ENCODE results near the gene GAREM1.
"Not testable (repeated sequence)": the region's sequence is repeated elsewhere in the genome, so short reads cannot be mapped to it uniquely, and the experiment has no call there.

Gene GAREM1

DNA sequence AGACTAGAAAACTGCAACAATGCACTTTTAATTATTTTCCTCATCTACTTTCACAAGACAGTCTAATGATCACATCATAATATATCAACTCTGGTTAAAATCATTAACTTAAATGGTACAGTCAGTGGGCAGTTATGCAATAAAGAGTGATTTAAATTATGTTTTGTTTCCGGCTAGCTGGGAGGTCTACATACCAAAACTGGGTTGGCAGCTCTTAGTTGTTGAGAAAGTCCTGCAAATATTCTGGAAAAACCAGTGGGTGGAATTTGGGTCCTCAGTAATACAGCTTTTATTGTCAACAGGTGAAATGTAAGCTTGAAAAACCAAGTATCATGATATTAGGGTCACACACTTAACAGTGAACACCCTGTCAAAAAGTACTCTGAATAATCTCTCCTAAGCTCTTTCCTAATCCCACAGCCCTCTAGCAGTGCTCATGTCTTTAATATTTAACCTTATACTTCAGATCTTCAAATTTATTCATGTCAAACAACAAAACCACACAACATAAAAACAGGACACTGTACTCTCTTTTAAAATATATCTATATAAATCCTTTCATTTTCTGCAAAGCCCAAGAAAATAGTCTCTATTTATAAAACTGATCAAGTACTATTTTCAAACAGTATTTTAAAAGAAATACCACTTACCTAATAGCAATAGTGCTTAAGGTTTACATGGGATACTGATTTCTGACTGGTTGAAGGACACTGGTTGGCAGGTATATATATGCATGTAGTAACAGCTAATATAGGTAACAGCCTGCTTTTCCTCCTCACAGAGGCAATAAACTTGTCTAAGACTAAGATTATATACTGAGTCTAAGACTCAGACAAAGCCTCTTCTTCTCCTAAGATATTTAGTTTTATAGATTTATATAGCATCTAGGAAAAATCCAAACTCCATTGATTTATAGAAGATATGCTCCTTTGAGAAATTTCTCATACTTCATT, 103.8 kb downstream of the GAREM1 start:
- DNase-seq = no peak

DNA sequence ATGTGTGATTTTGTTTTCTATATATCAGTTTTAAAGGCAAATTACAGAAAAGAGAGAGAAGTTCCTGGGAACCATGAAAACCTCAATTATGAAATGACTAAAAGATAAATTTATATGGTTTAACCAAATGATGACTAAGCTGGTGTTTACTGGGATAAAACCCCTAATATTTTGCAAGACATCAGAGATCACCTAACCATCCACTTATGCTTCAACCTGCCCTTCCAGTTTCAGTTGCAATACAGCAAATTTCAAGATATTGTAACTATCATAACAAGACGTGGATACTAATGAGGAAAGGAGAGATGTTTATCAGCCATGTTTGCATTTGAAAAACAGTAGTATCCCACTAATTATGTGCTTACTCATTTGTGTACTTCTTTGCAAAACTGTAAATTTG, 108.2 kb downstream of the GAREM1 start:
- DNase-seq = no peak

DNA sequence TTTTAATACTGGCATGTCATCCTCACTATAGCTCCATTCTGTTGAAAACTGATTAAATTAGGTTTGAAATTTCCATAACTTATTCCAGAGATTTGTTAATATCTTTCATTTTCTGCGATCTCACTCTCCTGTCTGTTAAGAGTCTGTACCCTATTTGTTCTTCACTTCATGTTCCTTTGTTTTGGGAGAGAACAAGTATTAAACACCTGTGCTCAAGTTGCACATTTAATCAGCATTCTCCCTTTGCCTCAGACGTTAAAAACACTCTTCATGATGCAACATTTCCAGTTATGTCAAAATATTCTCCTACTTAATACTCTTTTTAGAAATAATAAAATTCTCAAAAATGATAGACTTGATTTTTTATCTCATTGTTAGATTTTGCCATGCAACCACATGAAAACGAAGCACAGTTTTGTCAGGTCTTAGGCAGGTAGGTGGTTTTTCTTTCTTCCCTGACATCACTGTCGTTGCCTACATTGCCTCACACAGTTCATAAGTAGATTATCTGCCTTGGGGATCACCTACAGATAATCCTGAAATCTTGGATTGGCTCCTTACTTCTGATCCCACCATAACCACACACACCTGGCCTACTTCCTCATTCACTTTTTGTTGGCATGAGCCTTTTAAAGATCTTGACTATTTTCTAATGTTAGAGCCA, 109.9 kb downstream of the GAREM1 start:
- DNase-seq = no peak

DNA sequence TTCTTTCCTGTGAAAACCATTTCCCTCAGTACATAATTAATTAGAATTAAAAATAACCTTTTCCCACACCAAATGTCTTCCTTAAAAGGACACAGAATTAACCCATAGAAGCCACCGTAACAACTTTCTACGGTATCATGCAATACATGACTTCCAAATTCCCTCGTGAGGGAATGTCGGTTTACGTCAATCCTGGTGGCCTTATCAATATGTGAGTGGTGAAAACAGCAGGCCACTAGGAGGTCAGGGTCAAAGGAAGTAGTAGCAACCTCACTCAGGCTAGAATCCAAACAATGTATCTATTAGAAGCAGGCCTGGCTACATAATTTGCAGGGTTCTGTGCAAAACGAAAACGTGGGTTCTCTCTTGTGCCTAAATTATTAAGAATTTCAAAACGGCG, 112.2 kb downstream of the GAREM1 start:
- DNase-seq = no peak

DNA sequence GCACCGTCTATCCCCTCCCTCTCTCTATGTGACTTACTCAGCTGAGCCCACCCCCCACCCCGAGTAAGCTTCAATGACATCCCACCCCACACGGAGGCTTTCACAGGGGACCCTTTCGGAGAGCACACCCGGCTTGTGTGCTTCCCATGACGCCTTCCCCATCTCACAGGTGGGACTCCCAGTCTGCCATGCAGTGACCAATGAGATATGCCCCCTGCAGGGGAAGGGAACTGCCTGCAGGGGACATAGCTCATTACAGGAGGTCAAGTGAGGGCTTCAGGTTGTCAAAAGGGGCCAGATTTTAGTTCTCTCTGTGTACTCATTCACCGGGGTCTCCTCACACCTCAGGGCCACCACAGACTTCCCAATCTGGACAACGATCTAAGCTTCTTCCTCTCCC, 112.6 kb downstream of the GAREM1 start:
- DNase-seq = no peak

DNA sequence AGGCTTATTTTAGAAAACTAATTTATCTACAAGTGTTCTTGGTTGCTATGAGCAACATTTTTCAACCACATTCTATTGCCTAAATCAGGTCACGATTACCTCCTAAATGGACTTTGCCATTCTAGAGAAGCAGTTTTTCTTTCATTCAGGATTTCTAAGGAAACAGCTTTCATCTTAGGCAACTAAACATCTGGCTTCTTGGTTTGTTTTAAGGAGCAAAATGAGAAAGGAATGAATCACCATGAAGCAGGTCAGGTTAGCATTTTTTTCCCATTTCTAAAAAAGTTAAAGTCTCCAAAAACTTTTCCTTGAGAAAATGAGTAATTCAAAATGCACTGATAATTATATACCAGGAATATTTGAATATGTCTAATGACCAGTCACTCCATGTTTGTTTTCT, 114.8 kb downstream of the GAREM1 start:
- no peak for DNase-seq

DNA sequence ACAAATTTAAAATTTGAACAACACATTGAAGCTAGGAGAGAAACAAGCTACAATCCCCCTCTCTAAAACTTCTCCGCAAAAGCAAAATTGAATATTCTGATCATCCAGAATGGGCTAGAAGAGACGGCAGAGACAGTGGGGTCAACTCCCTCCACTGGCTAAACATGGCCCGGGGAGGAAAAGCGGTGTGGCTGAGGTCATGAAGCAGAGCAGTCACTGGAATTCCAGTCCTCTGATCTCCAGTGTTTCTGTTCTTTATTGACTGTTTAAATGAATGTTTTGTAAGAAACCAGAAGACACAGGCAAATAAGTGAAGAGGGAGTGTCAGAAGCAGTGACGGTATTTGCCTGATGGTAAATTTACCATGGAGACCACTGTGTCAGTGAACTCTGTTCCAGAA, 116.2 kb downstream of the GAREM1 start:
- DNase-seq = no peak

DNA sequence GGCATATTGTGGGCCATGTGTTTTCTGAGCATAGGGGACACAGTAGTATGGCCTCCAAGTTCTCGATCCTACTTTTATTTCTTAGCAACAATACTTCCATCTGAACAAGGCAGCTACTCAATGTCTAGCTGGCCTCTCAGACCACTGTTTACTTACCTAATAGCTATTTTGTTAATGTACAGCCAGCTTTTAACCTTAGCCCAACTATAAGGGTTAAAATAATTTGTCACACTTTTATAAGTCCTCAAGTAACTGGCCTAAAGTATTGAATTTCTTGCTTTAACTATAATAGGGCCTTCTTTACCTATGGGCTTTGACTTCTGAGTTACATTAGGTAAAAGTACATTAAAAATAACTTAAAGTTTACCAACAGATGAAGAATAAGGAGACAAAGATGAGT, 117.4 kb downstream of the GAREM1 start:
- DNase-seq = no peak

DNA sequence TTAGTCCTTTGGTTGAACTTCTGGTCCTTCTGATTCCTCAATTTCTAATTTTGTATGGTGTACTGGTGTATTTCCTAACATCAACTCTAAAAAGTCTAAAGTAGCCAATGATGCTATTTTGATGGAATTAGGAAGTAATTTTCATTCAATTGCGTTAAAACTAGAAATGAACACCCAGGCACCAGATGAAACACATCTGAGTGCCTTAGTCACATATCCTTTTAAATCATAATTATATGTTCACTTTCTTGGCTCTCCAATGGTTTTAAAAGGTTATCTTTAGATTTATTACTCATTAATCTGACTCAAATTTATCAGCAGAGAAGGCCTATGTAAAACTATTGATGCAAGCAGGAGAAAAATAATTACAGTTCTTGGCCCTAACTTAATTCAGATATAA, 119.7 kb downstream of the GAREM1 start:
- DNase-seq = no peak

DNA sequence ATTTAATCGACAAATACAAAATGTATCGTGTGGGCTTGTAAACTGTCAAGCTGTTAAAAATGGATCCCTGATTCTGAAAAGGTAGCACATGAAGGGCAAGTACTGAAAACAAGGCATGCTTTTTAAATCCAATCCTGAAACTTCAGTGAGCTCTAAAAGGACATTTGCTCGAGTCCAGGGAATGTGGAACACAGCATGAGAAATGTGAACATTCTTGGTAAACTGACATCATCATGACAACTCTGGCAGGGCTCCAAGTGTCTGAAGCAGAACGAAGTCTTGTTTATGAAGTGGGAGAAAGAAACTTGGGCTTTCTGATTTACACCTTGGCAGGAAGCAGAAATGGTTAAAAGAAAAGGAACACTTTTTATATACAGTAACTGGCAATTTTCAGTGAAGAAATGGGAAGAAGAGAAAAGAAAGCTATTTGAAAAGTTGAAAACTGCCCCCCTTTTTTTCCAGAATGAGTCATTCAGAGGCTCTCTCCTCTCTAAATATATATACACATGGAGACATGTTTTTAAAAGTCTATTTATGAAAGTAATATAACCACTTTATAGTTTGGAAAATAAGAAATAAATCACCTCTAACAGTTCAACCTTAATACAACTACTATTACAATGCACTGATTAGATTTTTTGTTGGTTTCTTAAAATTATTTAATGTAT, 120.8 kb downstream of the GAREM1 start:
- DNase-seq = peak; percentile 41

DNA sequence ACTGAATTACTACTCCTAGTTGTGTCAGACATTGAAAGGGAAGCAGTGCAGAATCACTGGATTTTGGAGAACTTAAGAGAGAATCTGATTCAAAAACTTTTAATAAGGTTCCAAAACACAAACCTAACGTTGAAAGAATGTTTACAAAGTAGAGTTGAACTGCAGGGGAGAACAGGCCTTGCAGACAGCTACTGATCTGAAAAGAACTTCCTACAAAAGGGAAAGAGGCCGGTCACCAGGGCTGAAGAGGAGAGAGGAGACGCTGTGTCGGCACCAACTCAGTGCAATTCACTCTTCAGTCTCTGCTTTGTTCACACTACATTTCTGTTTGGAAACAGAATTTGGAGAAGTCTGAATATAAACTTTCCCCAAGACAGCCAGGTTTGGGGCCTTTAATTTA, 124.0 kb downstream of the GAREM1 start:
- DNase-seq = no peak

DNA sequence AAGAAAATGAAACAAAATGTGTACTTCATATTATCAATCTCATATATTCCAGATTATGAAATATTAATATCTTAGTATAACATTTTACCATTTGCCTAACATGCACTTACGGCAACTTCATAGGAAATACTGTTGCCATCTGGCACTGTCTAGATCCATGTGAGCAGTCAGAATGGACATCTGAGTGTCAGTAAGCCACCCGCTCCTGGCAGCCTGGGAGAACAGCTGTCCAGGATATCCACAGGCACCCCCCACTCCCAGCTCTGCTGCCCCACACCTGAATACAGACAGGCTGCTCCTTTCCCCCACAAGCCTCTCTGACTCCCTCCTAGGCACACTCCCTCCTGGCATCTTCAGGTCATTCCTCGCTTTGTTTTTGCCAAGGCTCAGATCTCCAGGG, 127.0 kb downstream of the GAREM1 start:
- peak; percentile 48 for DNase-seq

DNA sequence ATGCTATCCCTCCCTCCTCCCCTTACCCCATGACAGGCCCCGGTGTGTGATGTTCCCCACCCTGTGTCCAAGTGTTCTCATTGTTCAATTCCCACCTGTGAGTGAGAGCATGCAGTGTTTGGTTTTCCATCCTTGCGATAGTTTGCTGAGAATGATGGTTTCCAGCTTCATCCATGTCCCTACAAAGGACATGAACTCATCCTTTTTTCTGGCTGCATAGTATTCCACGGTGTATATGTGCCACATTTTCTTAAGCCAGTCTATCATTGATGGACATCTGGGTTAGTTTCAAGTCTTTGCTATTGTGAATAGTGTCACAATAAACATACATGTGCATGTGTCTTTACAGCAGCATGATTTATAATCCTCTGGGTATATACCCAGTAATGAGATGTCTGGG, 129.6 kb downstream of the GAREM1 start:
- DNase-seq = not testable (repeated sequence)

DNA sequence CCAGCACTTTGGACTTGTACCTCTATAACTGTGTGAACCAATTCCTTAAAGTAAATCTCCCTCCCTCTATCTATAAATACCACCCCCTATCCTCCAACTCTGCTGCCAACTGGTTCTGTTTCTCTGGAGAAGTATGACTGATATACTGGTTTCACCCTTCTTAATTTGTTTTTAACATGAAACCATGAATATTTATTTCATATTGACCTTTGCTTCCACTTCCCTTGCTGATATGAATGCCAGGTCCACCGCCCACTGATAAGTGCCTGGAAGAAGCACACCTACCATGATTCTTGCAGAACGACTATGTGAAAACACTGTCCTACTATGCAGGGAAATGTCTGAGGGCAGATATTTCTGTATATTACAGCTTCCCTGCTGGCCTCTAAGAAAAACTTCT, 131.6 kb downstream of the GAREM1 start:
- no peak for DNase-seq

DNA sequence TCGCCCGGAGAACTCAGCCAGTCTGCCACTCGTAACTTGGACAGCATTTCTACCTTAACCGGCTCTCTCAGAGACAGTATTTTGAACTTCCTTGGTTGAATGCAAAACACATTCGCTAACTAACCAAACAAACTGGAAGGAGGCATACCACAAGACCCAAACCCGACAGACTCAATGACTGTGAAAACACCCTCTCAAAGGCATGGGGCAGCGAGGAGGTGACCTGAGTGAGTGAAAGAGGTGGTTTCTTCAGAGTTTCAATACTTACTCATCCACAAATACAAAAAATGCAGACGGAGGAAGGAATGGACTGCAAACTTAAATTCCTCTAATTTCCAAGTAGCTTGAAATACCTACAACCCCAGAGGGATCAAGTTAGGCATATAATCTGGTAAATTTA, 132.9 kb downstream of the GAREM1 start:
- DNase-seq = no peak

DNA sequence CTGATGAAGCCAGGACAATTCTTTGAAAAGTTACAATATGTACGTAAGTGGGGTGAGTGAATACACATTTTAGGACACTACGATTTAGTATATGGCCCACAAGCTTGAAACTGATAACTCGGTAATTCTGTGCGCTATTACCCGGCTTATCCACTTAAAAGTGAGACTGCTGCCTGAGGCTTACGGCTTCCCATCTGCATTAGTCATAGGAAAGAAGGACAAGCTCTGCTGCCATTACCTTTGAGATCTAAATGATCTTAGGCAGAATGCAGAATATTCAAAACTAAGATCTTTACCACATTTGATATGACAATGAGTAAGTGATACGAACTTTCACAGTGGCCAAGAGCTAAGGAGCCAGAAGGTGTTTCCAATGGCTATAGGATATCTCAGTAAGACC, 133.3 kb downstream of the GAREM1 start:
- no peak for DNase-seq

DNA sequence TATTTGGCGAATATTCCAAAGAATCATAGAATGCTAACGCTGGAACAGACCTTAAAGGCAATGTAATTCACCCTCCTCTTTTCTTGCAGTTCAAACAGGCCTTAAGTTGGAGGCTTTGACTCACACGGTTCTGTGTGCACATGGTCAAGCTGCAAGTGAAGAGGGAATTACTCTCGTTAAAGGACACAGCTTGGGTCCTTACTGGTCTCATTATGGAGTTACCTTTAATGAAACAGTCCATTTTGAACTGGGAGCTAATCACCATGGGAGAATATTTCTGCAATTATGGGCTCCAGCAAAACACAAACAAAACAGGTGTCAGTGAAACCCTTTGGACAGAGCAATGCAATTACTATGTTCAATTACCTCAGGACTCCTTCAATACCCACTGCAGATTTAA, 135.5 kb downstream of the GAREM1 start:
- DNase-seq = no peak

DNA sequence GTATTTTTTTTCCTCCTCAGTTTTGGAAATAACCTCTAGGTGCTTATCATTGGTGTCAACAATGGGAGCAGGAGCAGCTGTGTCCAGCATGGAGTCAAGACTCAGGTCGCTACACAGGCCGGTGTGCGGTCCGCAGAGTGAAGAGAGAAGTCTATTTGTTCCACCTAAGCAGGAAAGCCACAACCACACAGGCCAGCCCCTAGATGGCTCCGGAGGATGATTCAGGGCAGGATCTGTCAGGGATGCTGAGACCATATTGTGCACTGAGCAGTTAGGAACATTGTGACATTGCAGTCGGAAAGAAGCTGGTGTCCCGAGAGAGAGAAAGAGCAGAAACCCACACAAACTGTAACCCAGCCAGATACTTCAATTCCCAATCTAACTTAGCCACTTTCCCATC, 136.9 kb downstream of the GAREM1 start:
- peak; percentile 29 for DNase-seq

DNA sequence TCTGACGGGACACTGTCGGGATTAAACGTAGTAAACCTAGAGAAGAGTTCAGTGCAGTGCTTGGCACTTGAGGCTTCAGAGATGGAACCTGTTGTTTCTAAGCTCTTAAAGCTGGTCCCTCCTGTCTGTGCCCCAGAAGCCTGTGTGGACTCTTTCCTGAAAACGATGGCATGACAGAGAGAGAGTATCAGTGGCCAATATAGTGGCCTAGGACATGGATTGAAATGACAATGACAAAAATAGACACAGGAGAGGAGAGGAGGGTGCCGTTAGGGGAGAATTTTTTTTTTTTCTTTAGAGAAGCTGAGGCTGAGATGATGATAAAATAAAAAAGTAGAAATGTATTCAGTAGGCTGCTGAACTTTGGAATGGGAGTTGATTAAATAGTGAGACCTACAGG, 138.0 kb downstream of the GAREM1 start:
- no peak for DNase-seq

DNA sequence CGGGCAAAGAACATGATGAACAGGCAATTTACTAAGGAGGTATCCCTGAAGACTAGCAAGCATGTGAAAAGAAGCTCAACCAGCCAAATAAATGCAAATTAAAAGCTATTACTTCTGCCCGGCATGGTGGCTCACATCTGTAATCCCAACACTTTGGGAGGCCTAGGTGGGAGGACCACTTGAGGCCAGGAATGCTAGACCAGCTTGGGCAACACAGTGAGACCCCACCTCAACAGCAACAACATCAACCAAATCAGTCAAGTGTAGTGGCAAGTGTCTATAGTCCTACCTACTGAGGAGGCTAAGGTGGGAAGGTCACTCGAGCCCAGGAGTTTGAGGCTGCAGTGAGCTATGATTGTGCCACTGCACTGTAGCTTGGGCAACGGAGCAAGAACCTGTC, 141.7 kb downstream of the GAREM1 start:
- DNase-seq = no peak

DNA sequence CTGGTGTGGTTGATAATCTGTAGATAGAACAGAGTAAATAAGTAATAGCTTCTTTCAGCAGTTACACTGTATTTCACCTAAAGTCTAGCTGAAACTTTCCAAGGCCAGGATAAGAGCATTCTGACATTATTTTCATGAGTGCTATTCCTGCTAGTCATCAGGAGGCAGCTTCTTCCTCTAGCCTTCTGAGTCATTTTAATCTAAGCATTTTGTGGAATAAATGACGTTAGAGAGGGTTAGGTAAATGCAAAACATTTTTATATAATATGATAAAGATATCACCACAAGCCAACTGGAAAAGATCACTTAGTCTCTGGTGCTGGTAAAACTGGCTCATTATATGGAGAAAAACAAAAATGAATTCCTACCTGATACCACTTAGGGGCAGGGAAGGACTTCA, 142.3 kb downstream of the GAREM1 start:
- no peak for DNase-seq

DNA sequence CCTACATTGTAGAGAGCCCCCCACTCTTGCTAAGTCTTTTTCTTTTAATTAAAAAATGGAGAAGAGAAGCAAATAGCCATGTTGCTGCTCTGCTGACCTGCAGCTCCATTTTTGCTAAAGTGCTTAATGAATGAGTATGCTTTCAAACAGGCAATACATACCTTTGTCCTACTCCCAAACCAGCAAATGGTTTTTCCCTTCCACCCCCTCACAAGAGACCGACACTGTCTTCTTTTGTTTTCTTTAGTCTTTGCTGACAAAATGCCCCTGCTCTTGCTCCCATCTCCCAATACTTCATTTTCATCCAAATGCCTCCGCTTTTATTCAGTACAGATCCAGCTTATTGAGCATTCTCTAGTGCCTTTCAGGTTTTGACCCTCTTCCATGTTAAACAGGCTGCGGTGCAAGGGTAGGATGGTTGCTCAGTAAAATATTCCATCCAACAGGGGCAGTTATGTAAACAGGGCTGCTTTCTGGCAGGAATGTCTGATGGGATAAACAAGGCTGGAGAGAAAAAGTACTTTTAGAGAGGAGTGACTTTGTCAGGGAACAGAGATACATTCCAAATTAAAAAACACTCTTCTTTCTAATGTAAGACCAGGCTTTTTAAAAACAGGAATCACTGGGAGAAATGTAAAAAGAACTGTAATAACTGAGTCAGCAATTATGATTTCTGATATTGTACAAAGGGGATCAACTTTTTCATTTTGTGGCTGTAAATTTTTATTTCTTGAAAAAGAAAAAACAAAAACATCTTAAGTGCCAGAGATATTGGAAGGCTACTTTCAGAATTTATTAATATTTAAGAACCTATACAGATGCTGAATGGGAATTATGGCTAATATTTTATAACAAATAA, 144.0 kb downstream of the GAREM1 start:
- DNase-seq = no peak

DNA sequence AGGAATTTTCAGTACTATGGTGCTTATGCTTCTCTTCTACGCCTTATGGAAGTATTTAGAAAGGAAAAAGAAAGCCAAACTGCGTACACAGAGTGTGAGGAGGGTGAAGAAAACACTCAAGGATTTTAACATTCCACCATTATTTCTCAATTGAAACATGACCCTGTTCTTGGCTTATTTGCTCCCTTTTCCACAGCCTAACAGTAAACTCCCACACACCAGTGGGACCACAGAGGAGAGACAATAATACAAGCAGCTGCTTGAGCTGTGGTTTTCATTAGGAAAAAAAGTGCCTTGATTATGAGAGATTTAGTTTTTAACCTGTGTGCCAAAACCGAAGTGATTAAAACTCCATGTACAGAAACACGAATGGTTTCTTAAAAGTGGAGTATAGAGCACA, 146.5 kb downstream of the GAREM1 start:
- no peak for DNase-seq
